ENCODE results near the gene TRIM75.
"Not testable (repeated sequence)": the region's sequence is repeated elsewhere in the genome, so short reads cannot be mapped to it uniquely, and the experiment has no call there.

Gene TRIM75

DNA sequence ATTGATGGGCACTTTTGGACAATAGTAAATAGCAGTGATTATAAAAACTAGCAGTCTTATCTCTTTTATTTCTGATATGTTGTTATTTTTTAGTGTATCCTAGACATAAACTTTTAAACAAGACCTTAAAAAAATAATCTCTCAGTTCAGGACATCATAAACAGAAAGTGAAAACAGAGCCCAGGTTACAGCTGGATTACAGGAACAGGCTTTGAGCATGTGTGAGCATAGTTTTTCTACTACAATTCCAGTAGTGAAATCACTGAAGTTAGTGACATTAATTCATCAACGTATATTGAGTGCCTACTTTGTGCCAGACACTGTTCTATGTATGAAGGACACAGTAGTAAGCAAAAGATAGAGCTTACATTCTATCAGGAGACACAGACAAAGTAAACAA is 16.9 kb downstream of the TRIM75 start:
- DNase-seq (ENCODE audit: low read depth): no peak
- no peak overlapping the region for H3K4me3 ChIP-seq (ENCODE audit: low read depth, low read length)

GRCh38 chr4:165073346-165073745 is 19.7 kb downstream of the TRIM75 start:
- not testable (repeated sequence) for H3K4me3 ChIP-seq (ENCODE audit: low read depth, low read length); DNase-seq (ENCODE audit: low read depth)

DNA sequence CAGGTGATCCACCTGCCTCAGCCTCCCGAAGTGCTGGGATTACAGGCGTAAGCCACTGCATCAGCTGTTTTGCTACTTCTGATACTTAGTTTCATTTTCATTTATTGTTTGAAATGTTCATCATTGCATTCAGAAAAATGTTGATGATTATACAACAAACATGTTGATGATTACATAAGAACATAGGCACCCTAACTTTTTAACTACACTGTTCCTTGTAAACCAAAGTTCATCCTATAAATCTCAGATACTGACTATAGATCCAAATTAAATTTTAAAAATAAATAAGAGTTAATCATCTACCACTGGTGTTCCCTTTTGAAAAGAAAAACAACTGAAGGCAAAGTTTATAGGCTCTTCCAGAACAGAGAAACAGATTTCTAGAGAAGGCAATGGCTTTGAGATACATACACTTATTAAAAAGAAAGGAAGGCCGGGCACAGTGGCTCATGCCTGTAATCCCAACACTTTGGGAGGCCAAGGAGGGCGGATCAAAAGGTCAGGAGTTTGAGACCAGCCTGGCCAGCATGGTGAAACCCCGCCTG is 23.4 kb downstream of the TRIM75 start:
- no peak for DNase-seq (ENCODE audit: low read depth)
- no peak overlapping the region for H3K4me3 ChIP-seq (ENCODE audit: low read depth, low read length)

DNA sequence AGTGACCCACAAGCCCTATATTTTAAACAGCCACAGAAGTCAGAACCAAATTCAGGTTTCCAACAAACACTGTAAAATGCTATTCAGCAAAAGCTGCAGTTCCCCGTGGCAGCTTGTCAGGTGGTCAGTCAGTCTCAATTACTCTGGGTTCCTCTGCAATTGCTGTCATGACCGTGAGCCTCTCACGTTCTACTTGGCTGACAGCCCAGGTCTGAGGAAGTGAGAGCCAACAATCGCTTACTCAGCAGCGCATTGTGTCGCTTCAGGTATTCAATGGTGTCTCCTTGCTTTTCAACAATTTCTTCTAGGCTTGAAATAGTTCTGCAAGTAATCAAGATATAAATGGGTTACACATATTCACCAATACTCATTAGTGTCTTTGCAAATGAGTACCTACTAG is 25.8 kb downstream of the TRIM75 start:
- DNase-seq (ENCODE audit: low read depth): peak; percentile 28
- H3K4me3 ChIP-seq (ENCODE audit: low read depth, low read length): no peak overlapping the region

DNA sequence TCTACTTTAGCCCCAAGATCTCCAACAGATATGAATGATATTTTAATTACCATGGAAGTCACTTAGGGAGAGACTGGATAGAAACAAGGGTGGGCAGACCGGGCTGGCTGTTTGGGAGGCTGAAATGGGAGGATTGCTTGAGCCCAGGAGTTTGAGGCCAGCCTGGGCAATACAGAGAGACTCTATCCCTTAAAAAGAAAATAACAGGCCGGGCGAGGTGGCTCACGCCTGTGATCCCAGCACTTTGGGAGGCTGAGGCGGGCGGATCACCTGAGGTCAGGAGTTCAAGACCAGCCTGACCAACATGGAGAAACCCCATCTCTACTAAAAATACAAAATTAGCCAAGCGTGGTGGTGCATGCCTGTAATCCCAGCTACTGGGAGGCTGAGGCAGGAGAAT is 31.1 kb downstream of the TRIM75 start:
- DNase-seq (ENCODE audit: low read depth); H3K4me3 ChIP-seq (ENCODE audit: low read depth, low read length): not testable (repeated sequence)

- no peak overlapping the region for H3K4me3 ChIP-seq (ENCODE audit: low read depth, low read length)
- no peak for DNase-seq (ENCODE audit: low read depth)
These were observed 32.3 kb downstream of the TRIM75 start for GRCh38 chr4:165085946-165086345.

DNA sequence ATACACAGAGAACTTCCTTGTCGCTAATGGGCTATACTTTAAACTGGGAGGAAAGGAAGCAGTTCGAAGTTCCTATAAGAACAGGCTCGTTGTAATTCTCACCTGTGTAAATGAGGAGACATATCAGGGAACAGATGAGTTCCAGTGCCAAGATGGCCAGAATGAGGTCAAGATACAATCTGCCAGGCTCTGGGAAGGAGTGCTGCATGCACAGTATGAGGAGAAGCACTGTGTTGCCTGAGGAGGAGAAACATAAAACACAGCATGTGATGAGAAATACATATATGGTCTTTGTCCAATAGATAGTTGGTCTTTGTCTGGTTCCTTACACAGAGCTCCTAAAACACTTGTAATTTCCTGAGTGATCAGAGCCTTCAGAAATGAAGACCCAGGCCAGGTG is 34.7 kb downstream of the TRIM75 start:
- DNase-seq (ENCODE audit: low read depth): no peak
- H3K4me3 ChIP-seq (ENCODE audit: low read depth, low read length): no peak overlapping the region

DNA sequence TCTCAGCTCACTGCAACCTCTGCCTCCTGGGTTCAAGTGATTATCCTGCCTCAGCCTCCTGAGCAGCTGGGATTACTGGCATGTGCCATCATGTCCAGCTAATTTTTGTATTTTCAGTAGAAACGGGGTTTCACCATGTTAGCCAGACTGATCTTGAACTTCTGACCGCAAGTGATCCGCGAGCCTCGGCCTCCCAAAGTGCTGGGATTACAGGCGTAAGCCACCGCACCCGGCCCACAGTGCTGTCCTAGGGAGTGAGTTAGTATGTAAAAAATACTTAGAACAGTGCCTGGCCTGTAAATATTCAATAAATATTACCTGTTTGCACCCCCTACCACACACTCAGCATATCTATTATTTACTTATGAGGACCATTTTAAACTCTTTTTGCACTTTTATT is 38.5 kb downstream of the TRIM75 start:
- not testable (repeated sequence) for DNase-seq (ENCODE audit: low read depth); H3K4me3 ChIP-seq (ENCODE audit: low read depth, low read length)

DNA sequence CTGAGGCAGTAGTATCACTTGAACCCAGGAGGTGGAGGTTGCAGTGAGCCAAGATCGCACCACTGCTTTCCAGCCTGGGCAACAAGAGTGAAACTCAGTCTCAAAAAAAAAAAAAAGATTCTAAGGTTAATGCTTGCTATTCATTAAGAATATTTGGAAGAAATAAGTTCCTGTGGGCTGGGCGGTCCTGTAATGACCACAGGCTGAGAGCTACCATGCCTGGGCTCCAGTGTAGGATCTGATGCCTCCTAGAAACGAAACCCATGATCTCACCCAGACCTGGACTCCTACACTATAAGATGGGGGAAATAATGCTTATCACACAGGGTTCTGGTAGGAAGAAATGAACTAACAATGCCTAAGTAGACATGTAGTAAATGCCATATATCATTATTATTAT is 41.2 kb downstream of the TRIM75 start:
- no peak for DNase-seq (ENCODE audit: low read depth)
- no peak overlapping the region for H3K4me3 ChIP-seq (ENCODE audit: low read depth, low read length)

- H3K4me3 ChIP-seq (ENCODE audit: low read depth, low read length): no peak overlapping the region
- no peak for DNase-seq (ENCODE audit: low read depth)
These were observed 41.6 kb downstream of the TRIM75 start for GRCh38 chr4:165095291-165095690.

GRCh38 chr4:165096776-165097175 is 43.1 kb downstream of the TRIM75 start:
- no peak for DNase-seq (ENCODE audit: low read depth)
- H3K4me3 ChIP-seq (ENCODE audit: low read depth, low read length): no peak overlapping the region

GRCh38 chr4:165101641-165102040 is 48.0 kb downstream of the TRIM75 start:
- DNase-seq (ENCODE audit: low read depth): no peak
- H3K4me3 ChIP-seq (ENCODE audit: low read depth, low read length): no peak overlapping the region

- no peak overlapping the region for H3K4me3 ChIP-seq (ENCODE audit: low read depth, low read length)
- DNase-seq (ENCODE audit: low read depth): no peak
These were observed 52.9 kb downstream of the TRIM75 start for GRCh38 chr4:165106518-165106917.

Data from skeletal muscle cell (primary cell).